Bone marrow (tissue), 2 donors: ENCODE data around the gene CD300H.
"Not testable (repeated sequence)": the region's sequence is repeated elsewhere in the genome, so short reads cannot be mapped to it uniquely, and the experiment has no call there.

Experiments
- DNase-seq, 2 donors: peaks; one replicate each; lab custom pipeline; 2025; lab: John Stamatoyannopoulos, UW

The CD300H gene

DNA sequence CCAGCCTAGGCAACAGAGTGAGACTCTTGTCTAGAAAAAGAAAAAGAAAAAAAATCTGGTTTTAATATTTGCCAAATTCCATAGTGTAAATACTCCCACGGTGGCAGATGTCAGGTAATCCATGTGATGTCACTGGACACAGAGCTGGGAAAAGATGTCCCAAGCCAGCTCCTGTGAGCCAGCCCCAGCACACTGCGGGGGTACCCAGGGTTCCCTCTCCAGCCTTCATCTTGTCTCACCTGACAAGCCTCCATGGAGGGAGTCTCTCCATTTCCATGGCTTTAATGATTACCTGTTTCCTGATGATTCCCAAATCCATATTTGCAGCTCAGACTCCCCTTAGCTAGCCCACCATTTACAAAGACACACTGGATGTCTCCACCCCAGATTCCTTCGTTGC lies 40.6 kb downstream of the CD300H start:
- DNase-seq, result no peak

DNA sequence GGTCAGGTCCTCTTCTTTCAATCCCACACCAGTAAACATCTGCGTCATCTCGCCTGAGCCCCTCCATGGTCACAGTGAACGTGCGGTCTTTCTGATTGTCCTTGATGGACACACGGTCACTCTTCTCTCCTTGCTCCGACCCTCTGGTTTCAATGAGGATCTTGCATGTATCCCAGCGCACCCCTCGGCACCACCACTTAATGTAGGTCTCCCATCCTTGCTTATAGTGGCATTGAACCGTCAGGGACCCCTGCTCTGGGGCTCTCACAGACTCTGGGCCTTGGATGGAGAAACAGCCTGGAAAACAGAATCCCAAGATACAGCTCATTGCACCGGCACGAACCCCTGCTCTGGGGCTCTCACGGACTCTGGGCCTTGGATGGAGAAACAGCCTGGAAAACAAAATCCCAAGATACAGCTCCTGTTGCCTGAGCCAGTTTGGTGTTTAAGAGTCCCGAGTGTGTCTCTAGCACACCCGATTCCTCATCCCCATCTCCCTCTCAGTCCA lies 41.5 kb downstream of the CD300H start:
- DNase-seq, result no peak

DNA sequence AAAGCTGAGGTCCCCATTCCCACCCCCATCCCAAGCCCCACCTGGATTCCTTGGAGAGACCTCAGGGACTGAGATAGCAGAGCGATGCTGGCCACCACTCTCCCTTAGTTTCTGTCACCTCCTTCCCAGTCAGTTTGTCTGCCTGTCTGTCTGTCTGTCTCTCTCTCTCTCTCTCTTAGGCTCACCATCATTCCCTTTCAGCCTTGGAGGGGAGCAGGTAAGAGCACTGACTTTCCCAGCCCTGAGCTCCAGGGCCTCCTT lies 41.9 kb downstream of the CD300H start:
- no peak for DNase-seq

DNA sequence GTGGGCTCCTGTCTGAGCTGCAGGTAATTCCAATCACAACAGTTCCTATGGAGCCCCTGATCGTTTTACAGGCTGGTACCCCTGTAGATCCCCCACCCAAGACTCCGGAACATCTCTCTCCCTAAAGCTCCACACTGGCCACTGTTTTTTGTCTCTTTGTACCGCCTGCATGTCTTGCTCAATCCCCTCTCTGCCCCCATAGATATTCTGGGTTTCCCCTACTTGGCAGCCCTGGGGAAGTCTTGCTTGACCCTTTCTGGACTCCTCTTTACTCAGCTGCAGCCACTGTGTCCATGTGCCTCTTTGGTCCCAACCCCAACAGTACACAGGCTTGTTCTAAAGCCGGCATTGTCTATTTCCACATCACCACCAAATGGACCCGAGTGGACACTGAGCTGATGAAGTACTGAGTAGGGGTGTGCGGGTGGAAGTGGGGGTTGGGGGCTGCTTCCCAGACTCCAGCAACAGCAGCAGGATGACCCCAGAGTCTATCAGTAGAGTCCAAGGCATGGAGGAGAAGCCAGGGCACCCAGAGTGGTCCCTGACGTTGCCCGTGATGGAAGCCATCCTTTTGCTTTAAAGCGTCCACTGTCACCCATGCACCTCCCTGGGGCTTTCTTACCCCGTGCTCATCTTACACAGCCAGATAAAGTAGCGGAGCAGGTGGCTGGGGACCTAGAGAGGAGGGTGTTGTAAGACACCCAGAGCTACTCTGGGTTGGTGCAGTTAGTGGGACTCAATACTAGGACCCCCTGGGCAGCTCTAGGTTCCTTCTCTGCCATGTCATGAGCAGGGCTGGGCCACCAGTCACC lies 42.5 kb downstream of the CD300H start:
- DNase-seq, result no peak

DNA sequence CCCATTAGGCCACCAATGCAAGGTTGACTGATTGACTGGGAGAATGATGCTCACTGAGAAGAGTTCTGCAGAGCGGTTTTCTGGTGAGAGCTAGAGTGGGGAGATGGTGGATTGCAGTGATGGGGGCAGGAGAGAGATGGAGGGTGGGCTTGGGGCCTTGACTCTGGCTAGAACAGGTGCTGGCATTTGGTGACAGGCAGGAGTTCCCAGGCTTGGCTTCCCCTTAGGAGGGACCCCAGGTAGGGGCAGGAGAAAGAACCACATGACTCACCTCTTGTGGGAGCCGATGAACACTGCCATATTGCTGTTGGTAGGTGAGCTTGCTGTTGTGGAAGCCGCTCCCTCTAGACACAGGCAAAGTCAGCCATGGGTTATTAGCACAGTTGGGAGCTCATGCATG lies 44.0 kb downstream of the CD300H start:
- DNase-seq, result no peak

DNA sequence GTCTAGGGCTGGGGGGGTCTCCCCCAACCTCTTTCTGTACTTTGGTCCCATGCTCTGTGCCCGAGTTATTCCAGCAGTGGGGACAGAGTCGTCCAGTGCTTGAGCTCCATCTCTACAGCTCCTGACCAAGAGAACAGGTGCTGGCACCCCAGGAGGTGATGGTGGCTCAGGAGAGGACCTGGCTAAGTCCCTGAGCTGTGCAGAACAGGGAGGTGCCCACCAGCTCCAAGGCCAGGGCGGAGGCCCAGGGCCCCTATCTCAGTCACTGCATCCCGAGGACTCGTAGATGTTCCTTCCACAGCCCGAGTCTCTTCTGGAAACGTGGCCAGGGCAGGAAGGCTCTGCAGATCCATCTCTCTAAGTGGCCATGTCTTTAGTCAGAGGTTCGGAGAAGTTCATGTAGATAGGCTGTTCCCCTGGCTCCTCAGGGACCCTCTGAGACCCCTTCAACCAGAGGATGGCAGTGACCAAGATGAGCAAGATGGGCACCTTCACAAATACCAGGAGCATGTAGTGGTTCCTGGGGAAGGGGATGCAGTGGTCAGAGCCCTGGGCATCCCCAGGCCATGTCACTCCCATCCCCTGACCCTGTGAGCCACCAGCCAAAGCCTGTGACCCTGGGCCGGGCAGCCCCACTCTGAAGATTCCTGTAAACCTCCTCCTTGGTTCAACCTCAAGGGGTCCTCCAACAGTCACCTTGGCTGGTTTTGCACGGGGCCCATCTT lies 44.8 kb downstream of the CD300H start:
- DNase-seq, result no peak

DNA sequence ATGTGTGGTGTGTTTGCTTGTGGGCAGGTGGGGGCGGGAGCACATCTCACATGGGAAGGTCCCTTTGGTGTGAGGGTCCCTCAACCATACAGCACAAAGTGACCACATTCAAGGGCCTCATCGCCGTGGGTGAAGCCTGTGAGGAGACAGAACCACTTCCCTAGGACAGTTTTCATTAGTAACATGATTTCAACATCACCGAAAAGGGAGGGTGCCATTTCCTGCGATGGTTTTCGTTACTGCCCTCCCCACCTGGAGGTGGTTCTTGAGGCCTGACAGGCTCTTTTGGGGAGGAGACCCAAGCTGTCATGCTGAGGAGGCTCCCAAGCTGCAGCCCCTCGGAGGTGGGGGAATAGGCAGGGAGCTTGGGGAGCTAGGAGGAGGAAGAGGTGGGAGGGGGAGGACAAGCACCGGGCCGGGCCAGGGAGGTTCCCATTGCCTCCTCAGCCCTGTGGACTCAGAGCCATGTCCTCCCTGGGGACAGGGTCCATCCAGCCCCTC lies 45.6 kb downstream of the CD300H start:
- DNase-seq, result no peak

DNA sequence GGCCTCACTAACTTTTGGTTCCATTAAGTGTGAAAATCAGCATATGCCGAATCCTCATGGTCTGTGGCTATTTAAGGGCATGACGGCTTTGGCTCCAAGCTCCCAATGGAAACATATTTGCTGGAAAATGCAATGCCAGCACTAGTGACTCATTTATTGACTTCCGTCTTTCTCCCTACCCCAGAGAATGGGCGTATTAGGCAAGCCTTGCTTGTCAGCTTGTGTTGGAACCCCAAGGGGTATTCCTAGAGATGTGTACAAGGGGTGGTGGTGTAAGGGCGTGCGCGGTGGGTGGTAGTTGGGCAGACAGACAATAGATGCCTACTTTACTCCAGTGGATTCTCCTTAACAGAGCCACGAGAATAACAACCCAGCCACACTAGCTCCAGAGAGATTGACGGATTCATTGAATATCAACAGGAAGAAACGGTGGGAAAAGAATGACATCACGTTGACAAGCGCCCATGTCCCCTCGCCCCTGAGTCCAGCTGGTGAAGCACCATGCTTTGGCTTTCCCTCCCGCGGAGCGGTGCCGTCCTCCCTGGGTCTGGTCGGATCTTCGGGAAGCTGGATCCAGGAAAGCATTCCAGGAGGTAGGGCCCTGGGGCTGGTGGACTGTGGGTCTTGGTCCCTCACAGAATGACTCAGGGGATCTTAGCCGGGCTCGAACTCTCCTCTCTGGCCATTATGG lies 46.4 kb downstream of the CD300H start:
- DNase-seq, result no peak

DNA sequence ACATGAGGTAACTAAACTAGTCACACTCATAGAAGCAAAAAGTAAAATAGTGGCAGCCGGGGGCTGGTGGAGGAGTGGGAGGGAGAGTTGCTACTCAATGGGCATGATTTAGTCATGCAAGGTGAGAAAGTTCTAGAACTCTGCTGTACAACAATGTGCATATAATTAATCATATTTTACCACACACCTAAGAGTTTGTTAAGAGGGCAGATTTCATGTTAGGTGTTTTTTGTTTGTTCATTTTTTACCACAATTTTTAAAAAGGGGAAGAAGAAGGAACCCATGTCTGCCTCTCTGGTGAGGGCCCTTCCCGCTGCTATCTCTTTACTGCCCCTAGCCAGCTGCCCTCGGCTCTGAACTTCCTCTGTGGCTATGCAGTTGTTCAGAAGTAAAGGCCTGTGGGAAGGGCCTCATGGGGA lies 47.3 kb downstream of the CD300H start:
- peak in 1 of 2 donors; percentile 86 for DNase-seq

DNA sequence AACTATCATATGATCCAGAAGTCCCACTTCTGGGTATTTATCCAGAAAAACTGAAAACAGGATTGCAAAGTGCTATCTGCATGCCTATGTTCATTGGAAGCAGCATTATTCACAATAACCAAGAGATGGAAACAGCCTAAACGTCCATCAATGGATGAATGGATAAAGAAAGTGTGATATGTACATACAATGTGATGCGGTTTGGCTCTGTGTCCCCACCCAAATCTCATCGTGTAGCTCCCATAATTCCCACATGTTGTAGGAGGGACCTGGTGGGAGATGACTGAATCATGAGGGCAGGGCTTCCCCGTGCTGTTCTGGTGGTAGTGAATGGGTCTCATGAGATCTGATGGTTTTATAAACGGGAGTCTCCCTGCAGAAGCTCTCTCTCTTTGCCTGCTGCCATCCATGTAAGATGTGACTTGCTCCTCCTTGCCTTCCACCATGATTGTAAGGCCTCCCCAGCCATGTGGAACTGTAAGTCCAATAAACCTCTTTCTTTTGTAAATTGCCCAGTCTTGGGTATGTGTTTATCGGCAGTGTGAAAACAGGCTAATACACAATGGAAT lies 48.8 kb downstream of the CD300H start:
- not testable (repeated sequence) for DNase-seq

DNA sequence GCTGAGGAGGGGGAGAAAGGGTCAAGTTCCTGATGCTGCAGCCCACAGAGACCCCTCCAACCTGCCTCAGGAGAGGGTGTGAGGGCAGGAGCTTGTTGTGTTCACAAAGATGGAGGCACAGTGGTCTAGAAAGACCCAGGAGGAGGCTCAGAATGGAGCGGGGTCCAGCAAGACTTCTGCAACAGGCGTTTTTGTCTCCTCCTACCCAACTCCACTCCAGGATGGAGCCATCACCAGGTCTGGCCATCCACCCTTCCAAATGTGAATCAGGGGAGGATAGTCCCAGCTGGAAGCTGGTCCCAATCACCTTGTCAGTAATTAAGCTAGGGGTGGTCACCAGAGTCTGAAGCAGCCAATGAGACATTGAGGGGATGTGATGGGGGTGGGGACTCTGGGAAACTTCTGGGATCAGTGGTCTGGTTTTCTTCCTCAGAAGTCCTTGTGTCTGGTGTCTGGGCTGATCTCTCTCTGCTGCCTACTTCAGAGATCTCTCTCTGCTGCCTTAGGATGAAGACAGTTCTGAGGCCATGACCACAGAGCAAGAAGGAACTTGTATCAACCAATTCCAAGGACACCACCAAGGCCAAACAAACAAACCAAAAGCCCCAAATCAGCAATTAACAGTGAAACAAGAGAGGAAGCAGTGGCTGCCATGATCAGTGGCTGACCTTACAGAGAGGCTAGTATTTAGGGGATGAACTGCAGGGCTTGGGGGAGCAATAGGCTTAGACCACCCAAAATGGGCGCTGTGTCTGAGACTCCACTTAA lies 50.6 kb downstream of the CD300H start:
- DNase-seq, result no peak

DNA sequence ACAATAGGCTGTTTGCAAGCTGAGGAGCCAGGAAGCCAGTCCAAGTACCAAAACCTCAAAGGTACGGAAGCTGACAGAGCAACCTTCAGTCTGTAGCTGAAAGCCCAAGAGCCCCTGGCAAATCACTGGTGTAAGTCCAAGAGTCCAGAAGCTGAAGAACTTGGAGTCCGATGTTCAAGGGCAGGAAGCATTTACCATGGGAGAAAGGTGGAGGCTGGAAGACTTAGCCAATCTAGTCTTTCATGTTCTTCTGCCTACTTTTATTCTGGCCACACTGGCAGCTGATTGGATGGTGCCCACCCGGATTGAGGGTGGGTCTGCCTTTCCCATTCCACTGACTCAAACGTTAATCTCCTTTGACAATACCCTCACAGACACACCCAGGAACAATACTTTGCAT lies 51.4 kb downstream of the CD300H start:
- DNase-seq, result no peak

DNA sequence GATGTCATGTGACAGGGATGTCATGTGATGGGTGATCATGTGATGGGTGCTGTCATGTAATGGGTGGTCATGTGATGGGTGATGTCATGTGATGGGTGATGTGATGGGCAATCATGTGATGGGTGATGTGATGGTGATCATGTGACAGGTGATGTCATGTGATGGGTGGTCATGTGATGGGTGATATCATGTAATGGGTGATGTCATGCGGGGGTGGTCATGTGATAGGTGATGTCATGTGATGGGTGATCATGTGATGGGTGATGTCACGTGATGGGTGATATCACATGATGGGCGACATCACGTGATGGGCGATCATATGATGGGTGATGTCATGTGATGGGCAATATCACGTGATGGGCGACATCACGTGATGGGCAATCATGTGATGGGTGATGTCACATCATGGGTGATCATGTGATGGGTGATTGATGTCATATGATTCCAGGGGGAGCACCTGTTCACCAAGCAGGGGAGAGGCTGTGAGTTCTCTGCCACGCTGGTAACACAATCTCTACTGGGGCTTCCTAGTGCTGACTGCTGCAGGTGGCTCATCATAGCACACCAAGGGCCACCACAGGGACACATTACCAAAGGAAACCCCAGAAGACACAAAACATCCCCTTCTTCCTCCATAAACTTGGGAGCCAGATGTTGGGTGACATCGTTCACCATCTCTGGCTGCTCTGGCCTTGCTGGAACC lies 52.5 kb downstream of the CD300H start:
- DNase-seq, result peak in 1 of 2 donors; percentile 79

DNA sequence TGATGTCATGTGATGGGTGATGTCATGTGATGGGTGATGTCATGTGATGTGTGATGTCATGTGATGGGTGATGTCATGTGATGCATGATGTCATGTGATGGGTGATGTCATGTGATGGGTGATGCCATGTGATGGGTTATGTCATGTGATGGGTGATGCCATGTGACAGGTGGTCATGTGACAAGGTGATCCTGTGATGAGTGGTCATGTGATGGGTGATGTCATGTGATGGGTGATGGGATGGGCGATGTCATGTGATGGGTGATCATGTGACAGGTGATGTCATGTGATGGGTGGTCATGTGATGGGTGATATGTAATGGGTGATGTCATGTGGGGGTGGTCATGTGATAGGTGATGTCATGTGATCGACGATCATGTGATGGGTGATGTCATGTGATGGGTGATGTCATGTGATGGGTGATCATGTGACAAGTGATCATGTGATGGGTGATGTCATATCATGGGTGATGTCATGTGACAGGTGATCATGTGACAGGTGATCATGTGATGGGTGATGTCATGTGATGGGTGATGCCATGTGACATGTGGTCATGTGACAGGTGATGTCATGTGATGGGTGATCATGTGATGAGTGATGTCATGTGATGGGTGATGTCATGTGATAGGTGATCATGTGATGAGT lies 53.2 kb downstream of the CD300H start:
- DNase-seq, result peak; percentile 19 to 79

DNA sequence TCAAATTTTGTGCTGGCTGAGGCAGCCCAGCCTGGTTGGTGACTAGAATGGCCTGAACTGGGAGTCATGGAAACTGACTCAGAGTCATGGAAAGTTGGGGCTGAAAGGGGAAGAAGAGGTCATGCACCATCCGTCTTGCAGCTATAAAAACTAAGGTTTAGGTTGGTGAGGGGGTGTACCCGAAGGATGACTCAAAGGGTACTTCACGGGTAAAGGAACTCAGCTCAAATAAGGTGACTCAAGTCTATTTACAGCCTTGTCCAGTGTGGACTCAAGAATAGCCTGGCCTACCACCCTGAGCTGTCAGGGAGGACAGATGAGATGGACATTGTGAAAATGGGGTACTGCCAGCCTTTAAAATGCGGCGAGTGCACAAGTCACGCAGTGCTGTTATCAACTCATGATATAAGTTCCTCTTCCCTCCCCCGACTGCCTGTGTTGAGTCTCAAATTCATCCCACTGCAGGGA lies 54.7 kb downstream of the CD300H start:
- DNase-seq, result peak; percentile 44 to 91

DNA sequence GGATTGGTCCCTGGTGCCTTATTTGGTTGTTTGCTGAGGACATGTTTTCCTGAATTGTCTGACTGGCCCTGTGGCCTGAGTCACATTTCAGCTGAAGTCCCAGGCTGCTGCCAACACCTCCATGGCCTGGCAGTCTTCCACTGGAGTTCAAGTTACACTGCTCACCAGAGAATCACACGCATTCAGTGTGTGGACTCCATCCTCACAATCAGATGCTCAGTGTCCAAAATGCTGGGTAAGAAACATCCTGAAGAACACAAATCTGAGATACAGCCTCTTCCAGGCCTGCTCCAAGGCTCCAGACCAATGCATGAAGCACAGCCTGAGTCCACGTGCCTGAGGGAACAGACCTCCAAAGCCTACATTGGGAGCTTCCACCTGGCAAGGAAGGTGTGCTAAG lies 55.3 kb downstream of the CD300H start:
- DNase-seq, result no peak
